NCI-H748 treated with DMSO at 0.1 percent for 48 hours (cell line): Measurements from ENCODE around the gene FCER1G.
"Not testable (repeated sequence)": the region's sequence is repeated elsewhere in the genome, so short reads cannot be mapped to it uniquely, and the experiment has no call there.

Experiments used
- DNase-seq: peaks from one replicate; lab custom pipeline; 2025; lab: John Stamatoyannopoulos, UW

The FCER1G gene

DNA sequence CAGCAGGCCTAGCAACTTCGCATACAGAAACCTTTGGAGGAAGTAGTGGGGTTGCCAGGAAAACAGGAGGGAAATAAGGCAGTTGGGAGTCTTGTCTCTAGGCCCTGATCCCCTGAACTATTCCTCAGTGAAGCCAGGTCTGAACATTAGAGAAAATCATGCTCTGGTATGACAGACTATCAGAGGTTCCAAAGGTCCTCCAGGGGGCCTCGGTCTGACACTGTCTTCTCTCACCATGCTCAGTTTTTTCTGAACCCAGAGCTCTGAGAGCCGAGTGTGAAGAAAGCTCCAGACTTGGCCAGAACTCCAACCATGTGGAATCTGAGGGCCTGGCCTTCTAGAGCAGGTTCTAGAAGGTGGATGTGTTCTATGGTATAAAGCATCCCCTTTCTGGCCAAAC, 14.8 kb downstream of the FCER1G start:
- DNase-seq, result no peak

DNA sequence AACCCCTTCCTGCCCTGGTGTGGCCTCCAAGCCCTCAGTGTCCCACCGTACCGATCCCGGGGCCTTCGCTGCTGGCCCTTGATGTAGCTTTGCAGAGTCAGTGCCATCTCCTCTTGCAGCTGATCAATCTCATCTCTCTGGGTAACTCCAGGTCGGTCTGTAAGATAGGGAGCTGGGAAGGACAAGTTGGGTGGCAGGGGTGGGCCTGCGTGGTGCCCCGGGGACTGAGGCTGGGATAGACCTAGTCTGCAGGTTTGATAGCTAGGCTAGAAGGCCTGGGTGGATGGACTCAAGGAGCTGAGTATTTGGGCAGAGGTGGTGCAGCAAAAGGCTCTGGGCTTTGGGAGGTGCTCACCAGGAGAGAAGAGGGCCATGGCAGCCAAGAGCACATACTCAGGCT, 15.7 kb downstream of the FCER1G start:
- DNase-seq, result no peak

DNA sequence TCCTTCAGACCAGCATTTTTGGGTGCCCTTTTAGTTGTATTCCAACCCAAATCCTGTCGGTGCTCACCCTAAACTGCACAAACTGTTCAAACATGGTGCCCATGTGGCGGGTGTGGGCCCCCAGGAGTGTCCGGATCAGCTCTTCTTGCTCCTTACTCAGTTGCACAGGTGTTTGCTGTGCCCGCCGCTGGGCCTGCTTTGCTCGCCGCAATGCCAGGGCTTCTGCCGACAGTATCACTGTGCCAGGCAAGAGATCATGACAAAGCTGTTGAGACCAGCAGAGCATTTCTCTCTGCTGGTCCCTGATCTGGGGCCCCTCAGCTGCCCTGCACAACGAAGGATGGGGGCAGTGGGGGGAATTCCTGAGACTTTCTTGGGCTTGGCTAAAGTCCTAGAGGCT, 18.0 kb downstream of the FCER1G start:
- DNase-seq, result no peak

DNA sequence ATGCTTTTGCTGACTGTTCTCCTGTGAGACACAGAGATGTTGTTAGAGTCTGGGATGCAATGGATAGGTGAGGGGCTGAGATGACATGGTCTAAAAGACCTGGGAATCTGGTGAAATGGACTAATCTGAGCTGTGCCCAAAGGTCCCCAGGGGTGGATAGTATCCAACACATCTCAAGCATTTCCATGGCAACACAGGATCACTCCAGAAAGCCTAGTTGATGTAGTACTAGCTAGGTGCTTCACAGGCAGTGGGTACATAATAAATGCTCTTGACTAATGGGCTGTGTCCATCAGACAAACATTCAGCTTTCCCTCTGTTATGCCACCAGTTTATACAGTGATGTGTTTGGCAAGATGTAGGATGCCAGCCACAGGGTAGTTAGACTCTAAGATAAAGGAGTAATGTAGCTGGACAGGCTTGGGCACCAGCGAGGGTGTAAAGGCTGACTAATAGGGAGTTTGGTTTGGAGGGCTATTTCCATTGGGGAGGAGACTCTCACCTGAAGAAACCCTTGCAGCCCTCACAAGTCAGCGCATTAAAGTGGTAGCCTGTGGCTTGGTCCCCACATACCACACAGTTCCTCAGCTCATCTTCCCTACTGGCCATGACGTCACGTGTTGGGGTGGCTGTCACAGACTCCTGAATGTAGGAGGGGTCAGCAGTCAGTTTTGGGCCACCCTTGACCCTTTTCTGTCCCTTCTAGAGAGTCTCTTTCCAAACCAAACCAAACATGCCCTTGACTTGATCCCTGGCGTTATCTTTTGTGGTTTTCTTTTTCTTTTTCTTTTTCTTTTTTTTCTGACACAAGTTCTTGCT, 21.1 kb downstream of the FCER1G start:
- DNase-seq, result no peak

DNA sequence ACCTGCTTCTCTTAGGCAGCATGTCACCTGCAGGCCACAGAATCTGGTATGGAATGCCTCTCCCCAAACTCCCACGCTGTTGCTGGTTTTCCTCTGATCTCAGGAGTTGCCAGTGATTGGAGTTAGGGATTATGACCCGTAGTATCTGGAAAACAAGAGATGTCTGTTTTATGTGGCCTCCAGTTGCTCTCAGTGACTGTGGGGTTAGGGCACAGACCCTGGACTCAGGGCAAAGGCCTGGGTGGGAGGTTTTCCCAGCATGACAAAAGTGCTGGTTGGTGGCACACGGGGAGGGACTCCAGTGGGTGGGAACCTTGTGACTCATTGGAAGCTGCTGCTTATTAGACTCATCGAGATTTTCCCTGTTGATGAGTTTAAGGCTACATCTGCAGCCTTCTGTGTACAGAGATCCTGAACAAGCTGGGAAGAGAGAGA, 23.0 kb downstream of the FCER1G start, which contains the start of gene NR1I3:
NR1I3 (minus strand) TSS at position 165 of the 435 bp plus-strand sequence. CDS start 1,638 bp downstream, outside the sequence.
- no peak for DNase-seq

DNA sequence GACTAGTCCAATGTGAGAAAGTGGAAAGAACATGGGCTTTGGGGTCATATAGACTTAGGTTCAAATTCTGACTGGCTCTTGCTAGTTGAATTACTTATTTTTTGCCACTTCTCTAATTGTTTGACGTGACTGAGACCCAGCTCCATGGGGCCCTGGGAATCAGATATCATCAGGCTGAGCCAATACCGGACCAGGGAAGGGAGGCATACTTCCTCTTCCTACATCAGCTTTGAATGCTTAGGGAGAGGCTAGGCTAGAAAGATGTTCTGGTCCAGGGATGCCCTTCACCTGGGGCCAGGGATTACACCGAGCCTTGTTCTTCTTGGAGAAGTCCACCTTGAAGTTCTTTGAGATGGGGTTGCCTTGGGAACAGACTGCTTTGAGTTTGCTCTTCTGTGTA, 26.6 kb downstream of the FCER1G start:
- DNase-seq, result no peak

DNA sequence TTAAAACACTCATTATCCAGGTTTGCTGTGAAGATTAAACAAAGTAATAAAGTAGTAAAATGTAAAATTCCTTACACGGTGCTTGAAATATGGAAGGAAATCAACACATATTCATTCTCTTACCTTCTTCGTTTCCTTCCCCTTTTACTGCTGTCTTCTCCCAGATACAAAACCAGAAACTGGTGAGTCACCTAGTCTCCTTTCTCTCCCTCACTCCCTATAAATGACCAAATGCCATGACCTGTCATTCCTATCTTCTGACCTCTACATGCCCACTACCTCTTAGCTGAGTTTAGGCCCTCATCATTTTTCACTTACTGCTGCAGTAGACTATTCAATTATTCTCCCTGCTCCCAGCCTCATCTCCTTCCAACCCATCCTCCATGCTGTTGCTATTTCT, 27.2 kb downstream of the FCER1G start:
- DNase-seq, result no peak

DNA sequence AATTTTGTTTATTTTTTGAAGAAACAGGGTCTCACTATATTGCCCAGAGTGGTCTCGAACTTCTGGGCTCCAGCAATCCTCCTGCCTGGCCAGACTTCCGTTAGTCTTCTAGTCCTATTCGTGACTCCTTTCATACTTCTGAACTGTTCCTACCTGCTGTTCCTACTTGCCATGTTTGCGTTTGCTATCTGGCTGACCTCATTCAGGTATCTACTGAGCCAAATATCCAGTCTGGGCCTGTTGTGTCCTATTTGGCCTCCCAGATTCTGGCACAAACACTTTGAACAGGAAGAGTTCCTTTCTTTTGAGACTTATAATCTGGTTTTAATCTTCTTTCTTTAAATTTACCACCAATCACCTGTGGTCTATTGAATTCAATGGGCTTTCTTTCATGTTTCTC, 29.8 kb downstream of the FCER1G start:
- no peak for DNase-seq

DNA sequence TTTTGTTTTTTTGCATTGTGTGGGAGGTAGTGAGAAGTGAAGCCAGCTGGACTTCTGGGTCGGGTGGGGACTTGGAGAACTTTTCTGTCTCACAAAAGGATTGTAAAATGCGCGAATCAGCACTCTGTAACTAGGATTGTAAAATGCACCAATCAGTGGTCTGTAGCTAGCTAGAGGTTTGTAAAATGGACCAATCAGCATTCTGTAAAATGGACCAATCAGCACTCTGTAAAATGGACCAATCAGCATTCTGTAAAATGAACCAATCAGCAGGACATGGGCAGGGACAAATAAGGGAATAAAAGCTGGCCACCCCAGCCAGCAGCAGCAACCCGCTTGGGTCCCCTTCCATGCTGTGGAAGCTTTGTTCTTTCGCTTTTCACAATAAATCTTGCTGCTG, 35.0 kb downstream of the FCER1G start:
- DNase-seq, result not testable (repeated sequence)

DNA sequence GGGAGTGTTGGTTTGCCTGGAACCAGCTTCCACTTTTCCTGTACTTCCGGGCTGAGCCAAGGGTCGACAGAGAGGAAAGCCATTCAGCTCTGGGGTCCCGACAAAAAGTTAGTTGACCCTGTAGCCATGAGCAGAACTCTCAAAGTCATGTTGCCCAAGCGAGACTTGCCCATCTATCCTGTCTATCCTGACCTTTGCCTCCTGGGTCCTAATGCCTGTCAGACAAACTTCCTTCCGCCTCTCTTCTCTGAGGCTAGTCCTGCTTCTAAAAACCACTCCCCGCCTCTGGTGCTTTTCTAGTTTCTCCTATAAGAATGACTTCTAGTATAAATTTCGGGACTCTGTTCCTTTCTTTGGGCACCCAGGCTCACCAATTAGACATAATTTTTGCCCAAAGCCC, 35.7 kb downstream of the FCER1G start:
- DNase-seq, result no peak

DNA sequence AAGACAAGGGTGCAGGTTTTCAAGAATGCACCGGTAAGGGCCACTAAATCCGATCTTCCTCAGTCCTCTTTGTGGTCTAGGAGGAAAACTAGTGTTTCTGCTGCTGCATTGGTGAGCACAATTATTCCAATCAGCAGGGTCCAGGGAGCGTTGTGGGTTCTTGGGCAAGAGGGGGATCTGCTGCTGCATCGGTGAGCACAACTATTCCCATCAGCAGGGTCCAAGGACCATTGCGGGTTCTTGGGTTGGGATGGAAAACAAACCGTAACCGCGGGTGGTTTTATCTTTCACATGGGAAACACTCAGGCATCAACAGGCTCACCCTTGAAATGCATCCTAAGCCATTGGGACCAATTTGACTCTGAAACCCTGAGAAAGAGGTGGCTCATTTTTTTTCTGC, 36.5 kb downstream of the FCER1G start:
- DNase-seq, result no peak

DNA sequence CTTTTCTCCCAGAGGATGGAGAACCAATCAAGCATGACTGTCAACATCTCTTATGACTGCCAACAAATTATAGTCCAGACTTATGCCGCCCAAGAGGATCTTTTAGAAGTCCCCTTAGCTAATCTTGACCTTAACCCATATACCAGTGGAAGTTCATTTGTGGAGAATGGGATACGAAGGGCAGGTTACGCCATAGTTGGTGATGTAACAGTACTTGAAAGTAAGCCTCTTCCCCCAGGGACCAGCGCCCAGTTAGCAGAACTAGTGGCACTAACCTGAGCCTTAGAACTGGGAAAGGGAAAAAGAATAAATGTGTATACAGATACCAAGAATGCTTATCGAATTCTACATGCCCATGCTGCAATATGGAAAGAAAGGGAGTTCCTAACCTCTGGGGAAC, 40.2 kb downstream of the FCER1G start:
- not testable (repeated sequence) for DNase-seq

DNA sequence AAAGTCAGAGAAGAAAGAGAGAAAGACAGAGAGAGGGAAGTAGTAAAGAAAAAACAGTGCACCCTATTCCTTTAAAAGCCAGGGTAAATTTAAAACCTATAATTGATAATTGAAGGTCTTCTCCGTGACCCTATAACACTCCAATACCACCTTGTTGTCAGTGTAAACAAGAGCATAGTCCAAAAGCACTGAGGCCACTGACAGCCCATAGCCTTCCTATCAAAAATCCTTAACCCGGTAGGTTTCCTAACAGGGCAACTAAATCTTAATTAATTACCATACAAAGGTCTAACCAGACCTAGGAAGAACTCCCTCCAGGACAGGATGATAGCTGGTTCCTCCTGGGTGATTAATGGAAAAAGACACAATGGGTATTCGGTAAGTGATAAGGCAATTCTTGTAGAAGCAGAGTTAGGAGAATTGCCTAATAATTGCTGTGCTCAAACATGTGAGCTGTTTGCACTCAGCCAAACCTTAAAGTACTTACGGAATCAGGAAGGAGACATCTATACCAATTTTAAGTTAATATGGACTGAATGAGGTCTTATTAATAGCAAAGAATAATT, 40.9 kb downstream of the FCER1G start:
- DNase-seq, result not testable (repeated sequence)

DNA sequence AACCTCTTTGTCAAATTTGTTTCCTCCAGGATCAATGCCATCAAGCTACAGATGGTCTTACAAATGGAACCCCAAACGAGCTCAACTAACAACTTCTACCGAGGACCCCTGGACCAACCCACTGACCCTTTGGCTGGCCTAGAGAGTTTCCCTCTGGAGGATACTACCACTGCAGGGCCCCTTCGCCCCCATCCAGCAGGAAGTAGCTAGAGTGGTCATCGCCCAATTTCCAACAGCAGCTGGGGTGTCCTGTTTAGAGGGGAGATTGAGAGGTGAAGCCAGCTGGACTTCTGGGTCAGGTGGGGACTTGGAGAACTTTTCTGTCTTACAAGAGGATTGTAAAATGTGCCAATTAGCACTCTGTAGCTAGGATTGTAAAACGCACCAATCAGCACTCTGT, 42.0 kb downstream of the FCER1G start:
- not testable (repeated sequence) for DNase-seq

DNA sequence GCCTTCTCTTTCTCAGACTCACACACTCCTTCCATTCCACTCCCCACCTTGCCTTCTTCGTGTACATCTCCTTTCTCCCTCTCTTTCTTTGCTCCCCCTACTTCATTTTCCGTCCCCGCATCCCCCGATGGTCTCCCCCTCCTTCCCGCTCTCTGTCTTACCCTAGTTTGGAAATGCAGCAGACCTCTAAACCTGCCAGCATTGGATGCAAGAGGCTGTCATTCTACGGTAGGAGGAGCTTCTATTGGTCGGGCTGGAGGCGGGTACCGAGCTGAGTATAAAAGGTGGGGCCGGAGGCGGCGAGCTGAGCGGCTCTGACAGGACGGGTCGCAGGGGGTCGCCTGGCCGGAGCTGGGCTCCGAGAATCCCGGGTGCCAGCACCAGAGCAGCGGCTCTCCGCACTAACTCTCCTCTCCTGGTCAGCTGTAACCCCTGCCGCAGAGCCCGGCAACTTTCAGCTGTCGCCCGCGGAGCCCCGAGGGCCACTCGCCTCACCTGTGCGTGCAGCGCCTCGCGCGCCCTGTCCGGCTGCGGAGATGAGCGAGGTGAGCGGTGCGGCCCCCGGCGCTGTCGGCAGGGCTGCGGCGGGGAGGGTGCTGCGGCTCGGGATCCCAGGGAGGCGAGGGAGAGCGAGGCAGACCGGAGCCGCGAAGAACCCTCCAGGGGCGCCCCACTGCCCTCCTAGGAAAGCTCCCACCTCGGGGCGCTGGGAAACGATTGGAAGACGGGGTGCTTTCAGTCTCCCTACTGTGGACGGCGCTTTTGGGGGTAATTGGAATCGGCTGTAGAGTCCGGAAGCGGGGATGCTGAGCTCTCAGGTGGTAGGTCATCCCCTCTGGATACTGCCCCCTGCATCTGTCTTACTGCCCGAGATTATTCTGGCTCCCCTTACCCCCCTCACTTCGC, 43.6 kb downstream of the FCER1G start, which contains the start of gene PCP4L1:
PCP4L1 (plus strand) TSS at position 307 of the 906 bp plus-strand sequence; CDS start at position 537, 230 bp downstream.
- DNase-seq, result peak; percentile 68

DNA sequence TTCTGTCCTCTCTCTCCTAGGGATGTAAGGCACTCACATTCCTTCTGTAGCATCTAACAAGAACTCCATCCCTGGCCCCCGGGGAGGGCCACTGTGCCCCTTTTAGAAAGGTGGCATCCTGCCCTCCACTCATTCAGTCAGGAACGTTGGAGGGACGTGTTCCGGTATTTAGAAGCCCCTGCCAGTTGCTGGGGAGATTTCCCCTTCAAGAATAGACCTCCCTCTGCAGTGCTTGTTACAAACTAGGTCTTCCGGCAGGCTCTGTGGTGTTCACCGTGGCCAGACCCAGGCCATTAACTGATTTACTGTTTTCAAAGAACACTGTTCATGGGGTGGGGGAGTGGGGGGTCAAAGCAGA, 44.2 kb downstream of the FCER1G start:
- DNase-seq, result no peak

DNA sequence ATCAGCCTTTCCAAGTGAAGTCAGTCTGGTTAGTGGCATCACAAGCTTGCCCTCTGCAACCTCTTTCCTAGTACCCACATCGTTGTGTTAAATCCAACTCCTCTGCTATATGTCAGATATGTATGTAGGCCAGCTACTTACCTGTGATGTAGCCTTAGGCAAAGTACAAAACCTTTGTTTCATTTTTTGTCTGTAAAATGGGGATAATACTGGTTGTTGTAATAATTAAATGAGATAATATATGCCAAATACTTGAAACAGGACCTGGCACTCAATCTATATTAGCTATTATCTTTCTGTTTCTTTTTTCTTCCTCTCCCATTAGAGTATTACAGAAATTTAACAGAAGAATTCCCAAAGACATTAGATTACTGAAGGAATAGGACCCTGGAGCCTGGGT, 44.7 kb downstream of the FCER1G start:
- no peak for DNase-seq

DNA sequence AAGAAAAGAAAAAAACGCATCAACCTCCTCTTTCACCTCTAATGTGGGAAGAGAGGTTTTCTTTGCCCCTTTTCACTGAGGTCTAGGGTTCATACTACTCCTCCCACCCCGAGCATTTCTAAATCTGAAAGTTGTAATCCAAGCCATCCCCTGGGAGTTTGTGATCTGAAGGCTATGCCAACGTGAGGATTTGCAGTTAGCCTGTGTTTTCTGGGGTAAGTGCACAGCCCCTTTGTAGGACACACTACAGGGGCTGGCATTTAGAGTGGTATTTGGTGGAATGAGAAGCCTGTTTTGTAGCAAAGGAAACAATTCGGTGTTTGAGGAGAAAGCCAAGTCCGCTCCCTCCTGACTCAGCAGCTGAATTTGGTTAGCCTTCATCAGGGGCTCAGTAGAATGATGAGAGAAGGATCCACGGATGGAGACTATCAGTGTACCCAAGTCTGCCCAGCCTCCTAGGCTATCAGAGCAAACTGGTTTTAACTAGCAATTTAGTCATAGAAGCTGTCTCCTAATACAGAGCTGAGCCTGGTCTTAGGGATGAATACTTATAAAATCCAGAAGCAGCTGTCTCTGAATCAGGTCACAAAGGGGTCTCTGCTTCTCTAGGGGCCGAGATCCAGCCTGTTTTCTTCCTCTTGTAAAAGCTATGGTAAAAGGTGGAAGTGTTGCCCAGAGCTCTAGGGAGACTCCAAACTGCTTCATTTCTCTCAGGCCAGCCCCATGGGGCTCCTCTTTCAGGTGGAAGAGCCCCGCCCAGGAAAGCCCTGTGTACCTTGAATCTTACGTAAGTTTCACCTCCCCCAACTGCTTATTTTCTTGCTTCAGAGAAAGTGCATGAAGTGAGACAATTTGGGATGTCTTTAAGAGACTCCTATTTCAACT, 45.5 kb downstream of the FCER1G start:
- DNase-seq, result no peak

DNA sequence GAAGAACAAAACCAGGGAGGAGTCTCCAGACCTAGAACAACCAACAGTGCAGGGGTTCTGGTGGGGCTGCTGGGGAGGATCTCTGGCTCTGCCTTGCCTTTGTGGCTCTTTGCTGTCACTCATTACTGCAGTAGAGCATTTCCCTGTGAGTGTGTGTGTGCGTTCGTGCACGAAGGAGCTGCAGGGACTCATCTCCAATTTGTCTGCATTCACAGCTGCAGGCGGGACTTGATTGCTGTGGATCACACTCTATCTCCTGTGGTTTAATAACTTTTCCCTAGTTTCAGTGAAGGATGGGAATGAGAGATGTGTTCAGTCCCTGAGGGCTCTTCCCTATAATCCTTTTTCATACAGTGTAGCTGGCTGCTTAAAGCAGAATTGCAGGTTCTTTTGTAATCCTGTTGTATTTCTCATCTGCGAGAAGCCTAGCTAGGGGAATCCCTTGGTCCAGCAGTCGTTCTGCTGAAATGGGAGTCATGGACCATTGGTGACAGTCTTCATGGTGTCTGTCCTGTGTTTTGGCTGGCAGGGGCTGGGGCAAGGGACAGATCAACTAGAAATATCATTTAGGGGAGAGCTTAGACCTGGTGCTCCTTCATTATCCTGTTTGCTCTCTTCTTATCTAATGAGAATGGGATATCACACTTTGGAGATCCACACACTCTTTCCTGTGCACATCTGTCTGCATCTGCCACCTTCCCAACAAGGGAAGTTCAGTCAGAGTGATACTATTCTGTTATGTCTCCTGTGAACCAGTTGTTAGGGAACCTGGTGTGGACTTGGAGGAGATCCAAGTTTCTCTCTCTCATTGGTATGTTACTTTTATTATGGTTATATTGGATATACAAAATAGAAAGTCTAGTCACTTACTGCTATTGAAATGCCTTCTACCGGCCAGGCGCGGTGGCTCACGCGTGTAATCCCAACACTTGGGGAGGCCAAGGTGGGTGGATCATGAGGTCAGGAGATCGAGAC, 46.5 kb downstream of the FCER1G start:
- no peak for DNase-seq

DNA sequence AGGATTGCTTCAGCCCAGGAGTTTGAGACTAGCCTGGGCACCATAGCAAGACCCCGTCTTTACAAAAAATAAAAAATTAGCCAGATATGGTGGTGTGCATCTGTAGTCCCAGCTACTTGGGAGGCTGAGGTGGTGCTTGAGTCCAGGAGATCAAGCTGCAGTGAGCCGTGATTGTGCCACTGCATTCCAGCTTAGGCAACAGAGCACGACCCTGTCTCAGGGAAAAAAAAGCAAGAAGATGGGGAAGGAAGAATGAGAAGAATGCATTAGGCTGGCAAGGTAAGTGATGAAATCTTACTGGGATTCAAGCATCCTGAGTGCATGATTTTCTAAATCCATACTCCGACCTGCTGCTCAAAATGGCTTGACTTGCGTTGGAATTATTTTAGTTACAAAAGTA, 50.2 kb downstream of the FCER1G start:
- no peak for DNase-seq
